Activated naive CD4-positive, alpha-beta T cell (primary cell): ENCODE data around the gene STIM2.
"Not testable (repeated sequence)": the region's sequence is repeated elsewhere in the genome, so short reads cannot be mapped to it uniquely, and the experiment has no call there.

Source experiments
- DNase-seq, 4 experiments: peaks; one replicate each; lab custom pipeline; 2025; lab: John Stamatoyannopoulos, UW

Gene STIM2

GRCh38 chr4:26867914-26868684, 7.5 kb downstream of the STIM2 start:
- DNase-seq = no peak

GRCh38 chr4:26870576-26871262, 10.1 kb downstream of the STIM2 start:
- no peak for DNase-seq

GRCh38 chr4:26871611-26872010, 11.0 kb downstream of the STIM2 start:
- DNase-seq = no peak

- DNase-seq = peak in 1 of 4 experiments; percentile 6
Measured at GRCh38 chr4:26873391-26874026, 12.9 kb downstream of the STIM2 start.

- DNase-seq = no peak
Measured at GRCh38 chr4:26874110-26874509, 13.5 kb downstream of the STIM2 start.

GRCh38 chr4:26877406-26877805, 16.8 kb downstream of the STIM2 start:
- DNase-seq = no peak

- DNase-seq = no peak
Measured at GRCh38 chr4:26877961-26878360, 17.3 kb downstream of the STIM2 start.

- DNase-seq = no peak
Measured at GRCh38 chr4:26878794-26879391, 18.3 kb downstream of the STIM2 start.

- no peak for DNase-seq
Measured at GRCh38 chr4:26879805-26880204, 19.2 kb downstream of the STIM2 start.

GRCh38 chr4:26884026-26884425, 23.4 kb downstream of the STIM2 start:
- no peak for DNase-seq

- DNase-seq = no peak
Measured at GRCh38 chr4:26884486-26884988, 23.9 kb downstream of the STIM2 start.

- no peak for DNase-seq
Measured at GRCh38 chr4:26885912-26886274, 25.3 kb downstream of the STIM2 start.

- DNase-seq = no peak
Measured at GRCh38 chr4:26887143-26887542, 26.5 kb downstream of the STIM2 start.

GRCh38 chr4:26887809-26888208, 27.2 kb downstream of the STIM2 start:
- no peak for DNase-seq

GRCh38 chr4:26889356-26889755, 28.7 kb downstream of the STIM2 start:
- DNase-seq = no peak

GRCh38 chr4:26891054-26891453, 30.4 kb downstream of the STIM2 start:
- no peak for DNase-seq

- no peak for DNase-seq
Measured at GRCh38 chr4:26891867-26892266, 31.2 kb downstream of the STIM2 start.

- DNase-seq = no peak
Measured at GRCh38 chr4:26892480-26893150, 32.0 kb downstream of the STIM2 start.

- DNase-seq = no peak
Measured at GRCh38 chr4:26893491-26893890, 32.9 kb downstream of the STIM2 start.

- not testable (repeated sequence) for DNase-seq
Measured at GRCh38 chr4:26894881-26895280, 34.2 kb downstream of the STIM2 start.

GRCh38 chr4:26896636-26897035, 36.0 kb downstream of the STIM2 start:
- no peak for DNase-seq

GRCh38 chr4:26899991-26900390, 39.4 kb downstream of the STIM2 start:
- DNase-seq = no peak
